RKO (cell line): ENCODE results near the gene TSGA10IP.

Experiments used
- DNase-seq: peaks from one replicate; pipeline ENCODE4 v3.0.0-alpha.2; 2016; ENCODE audit warnings: low spot score

The TSGA10IP gene

DNA sequence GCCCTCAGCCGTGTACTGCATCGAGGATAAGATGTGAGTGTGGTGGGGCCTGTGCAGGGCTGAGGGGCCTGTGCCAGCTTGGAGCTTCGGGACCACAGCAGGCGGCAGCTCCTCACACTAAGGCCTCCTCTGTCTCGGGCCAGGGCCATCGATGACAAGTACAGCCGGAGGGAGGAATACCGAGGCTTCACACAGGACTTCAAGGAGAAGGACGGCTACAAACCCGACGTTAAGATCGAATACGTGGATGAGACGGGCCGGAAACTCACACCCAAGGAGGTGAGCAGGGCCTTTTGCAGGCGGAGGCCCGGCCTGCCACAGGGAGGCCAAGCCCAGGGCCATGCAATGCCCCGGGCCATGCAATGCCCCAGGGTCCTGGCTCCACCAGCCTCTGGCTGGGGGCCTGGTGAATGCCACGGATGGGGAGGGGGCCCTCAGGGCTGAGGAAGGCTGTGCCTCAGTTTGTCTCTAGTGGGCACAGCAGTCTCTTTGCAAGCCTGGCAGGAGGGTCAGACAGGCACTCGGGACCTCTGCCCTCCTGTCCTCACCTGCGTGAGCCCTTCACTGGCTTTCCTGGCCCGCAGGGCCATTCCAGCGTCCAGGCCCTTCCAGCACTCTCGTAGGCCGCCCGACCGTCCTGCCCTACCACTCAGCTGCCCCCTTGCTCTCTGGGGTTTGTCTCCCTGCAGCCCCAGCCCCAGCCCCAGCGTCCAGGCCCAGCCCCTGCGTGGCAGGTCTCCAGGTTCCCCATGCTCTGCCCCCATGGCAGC lies 32.5 kb downstream of the TSGA10IP start:
- DNase-seq: no peak

DNA sequence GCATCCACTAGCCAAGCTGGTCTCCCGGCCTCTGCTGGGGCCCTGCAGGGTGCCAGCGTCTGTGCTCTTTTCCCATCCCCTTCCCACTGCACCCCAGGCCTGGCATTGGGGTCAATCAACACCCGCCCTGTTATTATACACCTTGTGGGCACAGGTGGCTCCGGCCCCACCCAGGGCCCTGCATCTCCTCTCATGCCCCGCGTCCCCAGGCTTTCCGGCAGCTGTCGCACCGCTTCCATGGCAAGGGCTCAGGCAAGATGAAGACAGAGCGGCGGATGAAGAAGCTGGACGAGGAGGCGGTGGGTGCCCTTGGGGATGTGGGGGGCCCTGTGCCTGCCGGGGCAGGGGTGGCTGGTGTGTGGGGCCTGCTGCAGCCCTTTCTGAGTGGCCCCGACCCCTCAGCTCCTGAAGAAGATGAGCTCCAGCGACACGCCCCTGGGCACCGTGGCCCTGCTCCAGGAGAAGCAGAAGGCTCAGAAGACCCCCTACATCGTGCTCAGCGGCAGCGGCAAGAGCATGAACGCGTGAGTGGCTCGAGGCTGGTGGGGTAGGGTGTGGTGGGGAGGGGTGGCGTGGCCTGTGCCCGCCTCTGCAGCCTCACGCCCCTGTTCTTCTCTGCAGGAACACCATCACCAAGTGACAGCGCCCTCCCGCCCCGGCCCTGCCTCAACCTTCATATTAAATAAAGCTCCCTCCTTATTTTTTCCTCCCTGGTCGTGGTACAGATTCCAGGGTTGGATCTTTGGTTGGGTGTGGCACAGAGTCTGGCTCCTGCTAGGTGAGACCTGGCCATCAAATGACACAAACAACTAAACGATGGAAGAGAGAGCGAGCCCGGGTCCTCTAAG lies 33.3 kb downstream of the TSGA10IP start:
- no peak for DNase-seq

DNA sequence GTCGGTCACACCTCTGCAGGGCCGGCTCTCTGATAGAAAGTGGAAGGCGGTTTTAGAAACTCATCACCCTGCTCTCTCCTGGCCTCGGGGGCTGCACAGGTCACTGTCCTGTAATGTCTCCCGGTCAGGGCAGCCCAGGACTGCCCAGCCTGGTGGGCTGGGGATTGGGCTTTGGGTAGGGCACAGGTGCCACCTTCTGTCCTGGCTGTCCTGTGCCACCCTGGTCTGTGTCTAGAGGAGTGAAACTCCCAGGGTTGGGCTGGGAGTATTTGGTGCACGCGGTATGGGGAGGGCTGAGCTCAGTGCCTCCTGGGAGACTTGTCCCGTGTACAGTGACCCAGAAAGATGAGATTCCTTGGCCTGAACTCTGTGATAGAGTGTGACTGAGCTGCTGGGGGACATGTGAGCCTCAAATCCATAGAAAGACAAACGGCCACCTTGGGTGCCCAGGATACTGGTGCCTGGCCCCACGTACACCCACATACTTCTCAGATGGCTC lies 34.0 kb downstream of the TSGA10IP start:
- DNase-seq: no peak

DNA sequence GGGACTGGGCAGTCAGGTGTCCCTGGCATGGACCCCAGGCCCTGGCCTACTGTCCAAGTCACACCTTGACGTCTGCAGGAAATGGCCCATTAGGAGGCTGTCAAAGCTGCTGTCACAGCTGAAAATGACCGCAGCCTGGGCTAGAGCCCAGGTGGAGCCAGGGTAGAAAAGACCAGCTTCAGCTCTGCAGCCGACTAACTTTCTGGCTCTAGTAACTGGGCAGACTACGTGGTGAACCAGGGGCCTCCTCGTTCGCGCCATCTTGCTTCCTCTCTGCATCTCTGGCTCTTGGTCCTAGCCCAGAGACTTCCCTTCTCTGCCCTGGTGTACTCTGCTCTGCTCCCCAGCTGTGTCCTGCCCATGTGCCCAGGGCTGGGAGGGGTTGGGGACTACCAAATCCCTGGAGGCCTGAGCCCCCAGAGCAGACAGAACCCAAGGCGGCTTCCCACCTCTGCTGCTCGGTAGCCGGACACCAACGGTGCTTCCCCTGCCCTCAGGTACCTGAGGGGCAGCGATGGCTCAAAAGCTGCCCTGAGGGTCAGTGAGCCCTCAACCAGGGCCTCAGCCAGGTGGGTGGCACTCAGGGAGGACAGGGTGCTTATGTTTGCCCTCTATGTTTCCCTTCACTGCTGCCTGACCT lies 35.9 kb downstream of the TSGA10IP start:
- DNase-seq: no peak

DNA sequence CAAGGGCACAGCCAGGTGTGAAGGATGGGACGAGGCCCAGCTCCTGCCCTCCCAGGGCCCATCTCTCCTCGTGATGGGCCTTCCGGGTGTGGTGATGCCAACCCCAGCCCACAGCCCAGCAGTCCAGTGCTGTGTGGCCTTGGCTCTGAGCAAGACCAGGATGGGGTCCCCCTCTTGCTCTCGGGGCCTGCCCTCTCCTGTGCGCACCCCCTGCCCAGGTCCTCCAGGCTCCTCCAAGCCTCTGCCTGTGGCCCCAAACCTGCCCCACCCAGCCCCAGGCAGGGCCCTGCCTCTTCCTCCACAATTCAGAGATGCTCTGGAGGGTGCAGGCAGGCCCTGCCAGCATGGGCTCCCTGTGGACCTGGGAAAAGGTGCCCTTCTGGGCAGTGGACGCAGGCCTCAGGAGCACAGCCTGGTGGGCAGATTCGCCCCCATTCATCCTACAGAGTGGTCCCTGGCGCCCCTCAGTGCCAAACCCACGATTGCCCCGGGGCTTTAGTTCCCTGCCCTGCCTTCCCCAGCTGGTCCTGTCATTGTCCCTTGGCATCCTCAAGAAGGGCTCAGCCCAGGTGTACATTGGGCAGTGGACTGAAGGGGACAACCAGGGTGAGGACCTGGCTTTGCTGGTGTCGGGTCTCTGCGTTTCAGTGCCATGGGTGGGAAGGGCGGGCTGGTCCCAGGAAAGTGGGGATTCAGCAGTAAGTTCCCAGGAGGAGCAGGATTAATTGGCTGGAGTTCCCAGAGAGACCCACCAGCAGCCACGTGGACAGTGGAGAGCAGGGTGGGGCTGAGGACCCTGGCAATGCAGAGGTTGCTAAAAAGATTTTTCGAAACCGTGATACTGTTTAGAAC lies 36.9 kb downstream of the TSGA10IP start:
- no peak for DNase-seq

DNA sequence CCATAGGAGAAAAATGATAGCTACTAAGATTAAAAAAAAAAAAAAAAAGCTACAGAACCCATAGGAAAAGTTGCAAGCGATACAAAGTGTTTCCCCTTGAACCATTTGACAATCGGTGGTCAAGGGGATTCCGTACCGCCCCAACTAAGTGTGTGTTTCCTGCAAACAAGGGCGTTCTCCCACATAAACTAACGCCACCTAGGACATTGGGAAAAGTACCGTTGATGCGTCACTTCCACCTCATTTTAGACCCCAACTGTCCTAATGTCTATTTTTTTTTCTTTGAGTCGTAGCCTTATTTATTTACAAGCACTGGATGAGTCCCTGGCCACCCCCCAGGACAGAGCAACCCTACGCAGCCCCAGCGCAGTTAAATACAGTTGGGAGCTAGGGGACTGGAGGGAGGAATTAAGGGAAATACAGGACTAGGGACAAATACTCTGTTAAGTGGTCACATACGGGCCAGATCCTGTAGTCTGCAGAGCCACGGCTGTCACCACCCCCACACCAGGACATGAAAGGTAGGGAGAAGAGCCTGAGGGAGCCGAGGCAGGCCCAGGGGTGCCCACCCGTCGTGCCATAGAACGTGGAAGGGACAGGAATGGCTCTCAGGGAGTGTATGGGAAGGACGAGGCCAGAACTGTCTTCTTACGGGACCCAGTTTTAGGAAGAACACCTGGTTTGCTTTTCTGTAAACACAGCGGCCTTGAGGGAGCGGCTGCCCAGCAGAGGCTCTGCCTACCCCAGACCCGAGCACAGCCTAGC lies 37.7 kb downstream of the TSGA10IP start:
- no peak for DNase-seq

DNA sequence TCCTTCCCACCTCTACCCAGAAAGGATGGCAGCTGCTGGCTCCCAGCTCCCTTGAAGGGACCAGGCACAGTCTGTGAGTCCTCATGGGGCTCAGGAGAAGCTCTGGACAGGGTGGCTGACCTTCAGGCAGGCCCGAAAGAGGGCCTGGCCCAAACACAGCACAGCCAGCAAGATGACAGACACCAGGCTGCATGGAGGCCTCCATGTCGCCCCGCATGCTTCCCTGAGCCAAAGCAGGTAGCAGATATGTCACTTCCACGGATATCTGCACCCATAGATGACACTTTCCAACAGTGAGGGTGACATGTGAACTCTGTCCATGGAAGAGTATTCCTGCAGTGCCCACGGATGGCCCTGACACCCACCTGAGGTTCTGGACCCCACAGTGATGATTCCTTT lies 38.3 kb downstream of the TSGA10IP start:
- DNase-seq: no peak

DNA sequence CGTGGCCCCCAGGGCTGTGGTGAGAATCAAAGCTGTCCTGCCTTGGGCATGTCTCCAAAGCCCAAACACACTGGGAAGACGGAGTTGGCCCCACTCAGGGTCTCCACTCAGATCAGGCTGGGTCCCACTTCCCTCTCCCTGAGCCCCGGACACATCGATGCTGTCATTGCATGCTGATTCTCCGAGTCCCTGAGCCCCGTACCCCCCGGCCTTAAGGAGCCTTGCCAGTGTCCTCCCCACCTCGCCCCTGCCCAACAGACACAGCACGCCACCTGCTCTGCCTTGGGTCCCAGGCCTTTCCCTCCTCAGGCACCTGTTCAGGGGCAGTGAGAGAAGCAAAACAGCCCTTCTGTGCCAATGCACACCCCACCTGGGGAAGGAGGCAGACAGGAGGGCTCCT lies 42.1 kb downstream of the TSGA10IP start:
- no peak for DNase-seq

DNA sequence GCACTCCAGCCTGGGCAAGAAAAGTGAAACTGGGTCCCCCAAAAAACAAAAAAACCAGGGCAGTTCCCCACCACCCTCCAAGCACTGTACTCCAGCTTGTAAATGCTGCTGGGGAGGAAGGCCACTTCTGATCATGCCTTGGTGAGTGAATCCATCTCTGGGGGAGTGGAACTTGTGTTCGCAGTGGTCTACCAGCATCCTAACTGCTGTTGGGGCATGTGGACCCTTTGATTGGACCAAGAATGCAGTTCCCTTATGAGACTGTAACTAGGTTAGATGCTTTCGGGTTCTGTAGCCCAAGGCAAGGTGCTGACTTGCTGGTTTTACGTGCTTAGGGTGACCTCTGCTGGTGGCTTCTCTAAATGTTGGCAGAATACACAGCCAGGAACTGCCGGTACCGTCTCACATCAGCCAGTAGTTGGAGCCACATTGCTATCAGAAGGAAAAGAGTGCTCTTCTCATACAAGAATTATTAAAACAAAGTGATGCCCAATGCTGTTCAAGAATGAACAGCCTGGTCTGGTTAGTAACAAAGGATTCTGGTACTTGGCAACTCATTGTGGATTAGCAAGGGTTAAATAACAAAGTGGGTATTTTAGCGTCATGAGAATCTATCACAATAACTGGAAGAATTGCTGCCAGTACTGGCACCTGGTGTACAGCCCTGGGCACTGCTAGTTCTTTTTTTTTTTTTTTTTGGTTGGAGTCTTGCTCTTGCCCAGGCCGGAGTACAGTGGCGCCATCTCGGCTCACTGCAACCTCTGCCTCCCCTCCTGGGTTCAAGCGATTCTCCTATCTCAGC lies 43.7 kb downstream of the TSGA10IP start:
- peak; percentile 96 for DNase-seq

DNA sequence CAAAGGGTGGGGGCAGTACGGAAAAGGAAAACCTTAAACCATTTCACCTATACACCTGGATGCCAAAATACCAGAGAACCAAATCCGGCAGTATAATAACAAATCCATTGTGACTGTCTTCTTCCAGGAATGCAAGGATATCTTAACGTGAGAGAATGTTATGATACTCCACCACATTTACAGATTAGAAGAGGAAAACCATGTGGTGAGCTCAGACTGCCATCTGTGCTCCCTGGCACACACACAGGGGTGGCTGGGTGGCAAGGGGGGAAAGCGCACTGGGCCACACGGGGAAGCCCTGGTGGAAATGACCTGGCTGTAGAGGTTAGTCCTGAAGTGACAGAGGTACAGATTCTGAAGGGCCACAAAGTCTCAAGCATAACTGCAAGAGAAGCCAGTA lies 46.8 kb downstream of the TSGA10IP start:
- no peak for DNase-seq

DNA sequence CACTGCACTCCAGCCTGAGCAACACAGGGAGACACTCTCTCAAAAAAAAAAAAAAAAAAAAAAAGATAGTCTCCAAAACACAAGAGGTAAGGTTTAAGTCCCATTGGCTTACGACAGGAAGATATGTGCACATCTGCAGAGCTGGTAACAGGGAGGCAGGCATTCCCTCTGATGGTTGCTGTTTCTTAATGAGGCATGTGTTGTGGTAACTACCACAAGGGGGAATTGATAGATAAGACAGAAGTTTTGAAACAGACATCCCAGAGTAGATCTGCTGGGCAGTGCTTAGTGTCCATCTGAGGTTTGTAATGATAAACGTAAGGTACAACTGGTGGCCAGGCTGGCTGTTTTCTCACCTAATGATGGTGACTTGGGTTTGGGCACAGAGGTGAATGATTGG lies 52.0 kb downstream of the TSGA10IP start:
- DNase-seq: no peak

DNA sequence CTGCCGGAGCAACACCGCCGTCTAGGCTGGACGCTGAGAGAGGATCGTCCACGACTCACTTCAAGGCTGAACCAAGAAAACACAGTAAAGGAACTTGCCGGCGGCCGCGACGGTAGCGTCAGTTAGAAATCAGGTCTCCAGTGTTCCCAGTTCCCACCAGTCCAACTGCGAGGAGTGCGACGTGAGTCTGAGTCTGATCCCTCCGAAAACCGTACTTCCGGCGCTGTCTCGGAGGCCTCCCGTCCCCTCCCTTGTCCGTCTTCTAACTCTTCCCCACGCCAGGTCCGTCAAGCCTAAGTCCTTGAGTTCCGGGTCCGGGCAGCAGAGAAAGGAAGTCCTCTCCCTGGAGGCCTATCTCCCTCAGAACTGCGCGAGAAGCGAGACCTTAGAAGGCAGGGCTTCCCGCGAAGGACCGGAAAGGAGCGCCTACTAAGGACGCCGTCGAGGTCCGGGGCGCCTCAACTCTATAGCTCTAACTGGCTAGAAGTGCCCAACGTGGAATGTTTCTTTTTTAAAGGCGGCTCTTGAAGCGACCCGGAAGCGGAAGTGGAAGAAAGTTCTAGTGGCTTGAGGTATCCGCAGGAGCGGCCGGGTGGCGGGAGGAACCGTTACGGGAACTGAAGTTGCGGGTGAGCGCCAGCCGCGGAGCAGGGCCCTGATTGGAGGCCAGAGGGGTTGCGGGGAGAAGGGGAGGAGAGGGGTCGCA lies 56.8 kb downstream of the TSGA10IP start, which contains the start of the genes BANF1 and EIF1AD:
Gene BANF1, plus strand, starts transcription at position 562 of the 706 bp plus-strand sequence. CDS start 748 bp downstream, outside the sequence.
Gene EIF1AD, minus strand, starts transcription at position 216 of the 706 bp plus-strand sequence. CDS start 1,768 bp downstream, outside the sequence.
- DNase-seq: peak; percentile 97

DNA sequence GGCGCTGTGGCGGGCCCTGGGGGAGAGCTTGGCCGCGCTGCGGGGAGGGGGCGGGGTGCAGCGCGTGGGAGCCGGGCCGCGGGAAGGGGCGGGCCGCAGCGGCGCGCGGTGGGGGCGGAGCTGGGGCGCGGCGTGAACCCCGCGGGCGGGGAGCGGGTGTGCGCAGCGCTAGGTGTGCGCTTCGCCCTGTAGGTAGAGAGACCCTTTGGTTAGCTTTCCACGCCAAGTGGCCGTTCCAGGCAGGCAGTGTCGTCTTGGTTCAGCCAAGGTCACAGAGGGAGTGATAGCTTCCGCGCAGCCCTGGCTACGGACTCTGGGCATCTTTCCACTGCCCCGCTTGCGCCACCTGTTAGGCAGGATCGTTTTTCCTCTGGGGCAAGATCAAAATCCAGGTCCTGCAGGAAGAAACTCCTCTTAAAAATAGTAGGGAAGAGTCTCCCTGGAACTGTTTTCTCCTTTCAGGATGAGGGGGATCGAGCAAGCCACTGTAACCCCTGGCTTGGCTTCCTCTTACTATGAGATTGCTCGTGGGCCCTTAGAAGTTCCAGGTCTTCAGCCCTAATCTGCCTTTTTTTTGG lies 57.5 kb downstream of the TSGA10IP start:
- DNase-seq: peak; percentile 51

DNA sequence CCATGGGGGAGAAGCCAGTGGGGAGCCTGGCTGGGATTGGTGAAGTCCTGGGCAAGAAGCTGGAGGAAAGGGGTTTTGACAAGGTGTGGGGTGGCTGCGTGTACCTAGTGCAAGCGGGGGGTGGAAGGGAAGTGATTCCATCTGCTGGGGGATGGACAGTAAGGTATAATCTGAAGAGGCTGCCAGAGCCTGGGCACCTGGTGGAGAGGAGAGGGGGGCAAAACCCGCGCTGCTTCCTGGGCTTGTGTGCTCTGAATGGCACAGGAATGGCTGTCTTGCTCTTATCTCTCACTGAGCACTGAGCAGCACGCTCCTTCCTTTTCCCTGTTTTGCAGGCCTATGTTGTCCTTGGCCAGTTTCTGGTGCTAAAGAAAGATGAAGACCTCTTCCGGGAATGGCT lies 58.0 kb downstream of the TSGA10IP start:
- no peak for DNase-seq

DNA sequence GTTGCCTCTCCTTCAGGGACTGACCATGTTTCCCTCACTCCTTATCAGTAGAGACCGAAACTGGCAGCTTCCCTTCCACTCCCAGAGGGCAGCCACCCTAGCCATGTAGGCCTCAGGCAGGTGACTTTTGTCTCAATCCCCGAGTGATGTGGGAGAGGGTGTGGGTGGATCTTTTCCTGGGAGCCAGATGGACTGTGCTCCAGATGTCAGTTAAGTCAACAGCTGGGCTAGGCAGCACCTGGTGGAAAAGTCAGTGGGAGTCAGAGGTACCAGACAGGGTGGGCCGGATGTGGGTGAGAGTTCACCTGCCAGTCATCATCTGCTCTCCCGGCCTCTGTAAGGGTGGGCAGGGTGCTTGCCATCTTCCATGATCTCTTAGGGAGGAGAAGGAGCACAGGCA lies 58.9 kb downstream of the TSGA10IP start:
- no peak for DNase-seq

DNA sequence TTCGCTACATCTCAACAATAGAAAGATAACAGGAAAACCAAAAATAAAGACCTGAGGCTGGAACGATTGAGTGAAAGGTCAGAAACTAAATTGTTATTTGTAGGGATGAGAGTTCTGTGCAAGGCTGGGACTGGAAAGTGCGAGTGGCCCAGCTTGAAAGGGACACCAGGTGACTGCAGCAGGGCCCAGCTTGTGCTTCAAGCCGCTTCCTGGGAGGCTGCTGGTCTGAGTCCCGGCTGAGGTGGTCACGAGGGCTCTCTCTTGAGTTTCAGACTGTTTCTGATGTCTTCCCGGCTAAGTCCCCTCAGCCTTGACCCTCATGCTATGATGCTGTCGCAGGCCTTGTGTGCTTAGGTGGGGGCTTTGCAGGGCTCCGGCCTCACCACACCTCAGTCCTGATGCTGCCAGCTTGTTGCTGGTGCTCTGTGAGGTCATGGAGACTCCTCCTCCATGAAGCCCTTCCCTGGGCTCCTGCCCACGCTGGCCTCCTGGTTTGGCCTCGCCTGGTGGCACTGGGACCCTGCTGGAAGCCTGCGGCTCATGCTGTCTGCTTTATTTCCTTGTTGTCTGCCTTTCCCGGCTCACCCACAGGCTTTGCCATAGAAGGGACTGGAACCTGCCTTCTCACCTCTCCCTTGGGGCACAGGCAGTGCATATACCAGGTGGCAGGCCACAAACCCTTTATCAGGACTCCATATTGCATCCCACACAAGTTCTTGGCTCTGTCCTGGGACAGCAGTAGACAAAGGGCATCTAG lies 61.0 kb downstream of the TSGA10IP start:
- DNase-seq: no peak

DNA sequence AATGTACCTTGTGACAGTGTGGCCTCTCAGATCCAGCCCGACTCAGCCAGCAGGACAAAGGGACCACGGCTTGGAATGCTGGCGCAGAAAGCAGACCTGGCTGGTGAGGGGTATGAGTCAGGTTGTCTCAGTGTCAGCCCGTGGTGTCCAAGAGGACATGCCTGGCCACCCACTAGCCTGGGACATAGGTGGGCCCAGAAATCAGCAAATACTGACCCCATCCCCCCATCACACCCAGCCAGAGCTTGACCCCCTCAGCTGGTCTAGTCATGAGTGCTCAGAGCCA lies 61.6 kb downstream of the TSGA10IP start:
- no peak for DNase-seq

DNA sequence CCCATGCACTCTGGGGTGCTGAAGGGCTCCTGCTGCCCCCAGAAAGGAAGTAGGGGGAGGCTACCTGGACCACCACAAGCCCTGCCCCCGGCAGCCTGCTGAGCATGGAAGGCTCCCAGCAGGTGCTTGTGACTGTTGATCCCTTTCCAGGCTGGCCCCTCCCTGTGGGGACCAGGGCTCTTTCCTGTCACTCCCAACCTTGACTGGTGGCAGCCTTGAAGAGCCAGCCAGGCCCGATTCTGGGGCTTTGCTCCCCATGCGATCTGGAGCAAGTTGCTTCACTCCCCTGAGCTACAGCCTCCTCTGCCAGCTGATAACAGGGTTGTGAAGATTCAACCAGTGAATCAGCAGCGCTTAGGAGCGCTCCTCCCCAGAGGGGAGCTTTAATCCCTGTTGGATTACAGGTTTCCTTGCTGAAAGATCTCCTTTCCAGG lies 61.9 kb downstream of the TSGA10IP start:
- DNase-seq: no peak
